Stimulated activated CD8-positive, alpha-beta memory T cell treated with anti-CD3 and anti-CD28 coated beads, Interleukin-12 subunit alpha, Interleukin-12 subunit beta, amount 100 ng/mL, for 24 hours (primary cell): ENCODE measurements around the gene CDC14A.
"Not testable (repeated sequence)": the region's sequence is repeated elsewhere in the genome, so short reads cannot be mapped to it uniquely, and the experiment has no call there.

ENCODE experiments used
- DNase-seq: peaks from one replicate; pipeline ENCODE4 v3.0.0-alpha.2; 2020; ENCODE audit errors: extremely low read depth

CDC14A gene

DNA sequence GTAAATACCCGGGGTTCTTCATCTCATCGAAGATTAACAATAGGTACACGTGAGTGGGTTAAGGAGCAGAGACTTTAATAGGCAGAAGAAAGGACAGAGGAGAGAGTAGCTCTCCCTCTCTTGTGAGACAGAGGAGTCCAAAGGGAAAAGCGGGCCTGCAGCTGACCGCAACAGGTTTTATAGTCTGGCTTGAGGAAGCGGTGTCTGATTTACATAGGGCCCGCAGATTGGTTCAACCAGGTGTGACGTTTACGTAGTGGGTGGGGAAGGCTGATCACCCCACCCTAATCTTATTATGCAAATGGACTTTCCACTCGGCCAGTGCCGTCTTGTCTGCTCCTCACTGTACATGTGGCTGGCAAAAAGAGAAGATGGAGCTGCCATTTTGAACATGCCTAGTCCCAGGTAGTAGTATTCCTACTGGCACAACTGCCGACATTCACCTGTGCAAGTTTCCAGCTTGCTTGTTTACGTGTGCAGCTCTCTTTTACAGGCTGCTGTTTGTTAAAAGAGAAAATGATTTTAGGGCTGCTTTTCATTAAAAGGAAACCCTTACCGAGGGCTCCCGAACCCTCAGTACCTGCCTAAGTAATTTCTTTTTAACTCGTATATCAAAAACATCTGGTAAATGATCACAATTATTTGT lies 10.6 kb downstream of the CDC14A start:
- no peak for DNase-seq

DNA sequence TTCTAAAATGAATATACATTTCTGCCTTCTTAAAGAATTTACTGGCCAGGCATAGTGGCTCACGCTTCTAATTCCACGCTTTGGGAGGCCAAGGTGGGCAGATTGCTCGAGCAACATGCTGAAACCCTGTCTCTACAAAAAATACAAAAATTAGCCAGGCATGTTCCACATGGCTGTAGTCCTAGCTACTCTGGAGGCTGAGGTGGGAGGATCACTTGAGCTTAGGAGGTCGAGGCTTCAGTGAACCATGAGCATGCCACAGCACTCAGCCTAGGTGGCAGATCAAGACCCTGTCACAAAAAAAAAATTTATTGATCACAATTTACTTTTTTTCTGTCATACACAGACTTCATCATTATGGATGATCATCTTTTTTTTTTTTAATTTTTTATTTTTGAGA lies 11.5 kb downstream of the CDC14A start:
- no peak for DNase-seq

DNA sequence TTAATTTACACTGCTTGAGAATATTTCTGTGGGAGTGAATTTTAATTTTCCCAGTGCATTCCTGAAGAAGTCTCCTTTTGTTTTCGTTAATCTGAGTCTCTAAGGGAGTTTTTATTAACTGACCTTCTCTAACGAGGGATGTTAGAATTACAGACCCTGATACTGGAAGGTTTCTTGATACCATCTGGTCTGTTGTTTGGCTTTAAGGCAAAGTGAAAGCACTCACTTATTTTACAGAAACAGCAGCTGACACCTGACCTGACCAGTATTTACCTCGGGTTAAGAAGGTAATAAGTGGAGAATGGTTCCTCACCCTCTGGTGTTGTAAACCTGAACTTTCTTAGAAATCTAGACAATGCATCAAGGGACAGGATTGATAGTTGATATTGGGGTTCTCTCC lies 12.4 kb downstream of the CDC14A start:
- DNase-seq, result no peak

DNA sequence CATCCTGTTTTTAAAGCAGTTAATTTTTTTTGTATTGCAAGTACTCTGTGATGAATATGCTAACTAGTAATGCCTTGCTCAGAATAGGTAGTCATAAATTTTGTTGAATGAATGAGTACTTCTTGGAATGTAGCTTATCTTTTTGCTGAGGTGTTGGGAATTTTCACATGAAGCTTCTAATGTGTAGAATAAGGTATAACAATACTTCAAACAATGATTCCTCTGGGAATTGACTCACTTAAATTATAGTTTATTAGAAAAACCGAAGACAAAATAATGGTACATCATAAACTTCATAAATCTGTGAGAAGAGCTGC lies 13.9 kb downstream of the CDC14A start:
- DNase-seq, result no peak

DNA sequence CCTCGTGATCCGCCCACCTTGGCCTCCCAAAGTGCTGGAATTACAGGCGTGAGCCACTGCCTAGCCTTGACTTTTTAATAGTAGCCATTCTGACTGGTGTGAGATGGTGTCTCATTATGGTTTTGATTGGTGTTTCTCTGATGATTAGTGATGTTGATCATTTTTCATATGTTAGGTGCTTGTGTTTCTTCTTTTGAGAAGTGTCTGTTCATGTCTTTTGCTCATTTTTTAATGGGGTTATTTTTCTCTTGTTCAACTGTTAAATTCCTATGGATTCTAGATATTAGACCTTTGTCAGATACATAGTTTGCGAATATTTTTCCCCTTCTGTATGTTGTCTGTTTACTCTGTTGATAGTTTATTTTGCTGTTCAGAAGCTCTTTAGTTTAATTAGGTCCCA lies 17.0 kb downstream of the CDC14A start:
- not testable (repeated sequence) for DNase-seq

DNA sequence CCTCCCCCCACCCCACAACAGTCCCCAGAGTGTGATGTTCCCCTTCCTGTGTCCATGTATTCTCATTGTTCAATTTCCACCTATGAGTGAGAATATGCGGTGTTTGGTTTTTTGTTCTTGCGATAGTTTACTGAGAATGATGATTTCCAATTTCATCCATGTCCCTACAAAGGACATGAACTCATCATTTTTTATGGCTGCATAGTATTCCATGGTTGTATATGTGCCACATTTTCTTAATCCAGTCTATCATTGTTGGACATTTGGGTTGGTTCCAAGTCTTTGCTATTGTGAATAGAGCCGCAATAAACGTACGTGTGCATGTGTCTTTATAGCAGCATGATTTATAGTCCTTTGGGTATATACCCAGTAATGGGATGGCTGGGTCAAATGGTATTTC lies 21.6 kb downstream of the CDC14A start:
- DNase-seq, result not testable (repeated sequence)

DNA sequence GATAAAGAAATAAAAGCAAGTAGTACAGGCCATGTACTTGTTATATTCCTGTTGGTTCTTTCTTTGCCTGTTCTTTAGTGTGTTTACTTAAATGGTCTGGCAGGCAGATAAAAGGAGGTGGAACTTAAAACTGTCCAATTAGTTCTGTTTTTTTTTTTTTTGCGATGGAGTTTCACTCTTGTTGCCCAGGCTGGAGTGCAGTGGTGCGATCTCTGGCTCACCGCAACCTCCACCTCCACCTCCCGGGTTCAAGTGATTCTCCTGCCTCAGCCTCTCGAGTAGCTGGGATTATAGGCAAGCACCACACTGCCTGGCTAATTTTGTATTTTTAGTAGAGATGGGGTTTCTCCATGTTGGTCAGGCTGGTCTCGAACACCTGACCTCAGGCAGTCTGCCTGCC lies 24.6 kb downstream of the CDC14A start:
- not testable (repeated sequence) for DNase-seq

DNA sequence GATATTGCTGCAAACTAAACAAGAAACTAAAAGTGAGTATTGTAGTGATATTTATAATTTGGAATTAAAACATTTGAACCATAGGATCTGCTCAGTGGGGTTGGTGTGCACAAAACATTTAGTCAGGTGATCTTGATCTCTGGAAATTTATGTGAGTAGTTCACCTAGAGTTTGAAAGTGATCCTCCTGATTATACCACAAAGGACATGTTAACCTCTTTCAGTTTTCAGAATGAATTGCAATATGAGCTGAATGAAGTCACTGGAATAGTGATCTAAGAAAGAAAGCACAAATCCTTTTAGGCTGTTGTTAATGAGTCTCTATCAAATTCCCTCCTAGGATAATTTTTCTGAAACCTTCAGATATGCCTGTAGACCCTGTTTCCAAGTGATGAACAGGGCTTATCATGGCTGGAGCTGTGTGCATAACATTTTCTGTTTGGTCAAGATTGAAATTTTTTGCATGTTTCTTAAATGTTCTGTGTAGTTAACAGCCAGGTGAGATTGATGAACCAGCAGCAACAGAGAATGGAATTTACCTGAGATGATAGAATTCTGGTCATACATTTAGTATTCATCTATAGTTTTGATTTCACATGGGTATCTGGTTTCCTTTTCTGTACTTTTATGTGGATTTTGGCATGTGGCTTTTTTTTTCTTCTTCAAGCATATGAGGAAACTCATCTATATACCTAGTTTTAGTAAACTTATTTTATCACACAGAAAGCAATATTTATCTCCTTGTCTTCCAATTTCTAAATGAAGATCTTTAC lies 25.5 kb downstream of the CDC14A start:
- no peak for DNase-seq

DNA sequence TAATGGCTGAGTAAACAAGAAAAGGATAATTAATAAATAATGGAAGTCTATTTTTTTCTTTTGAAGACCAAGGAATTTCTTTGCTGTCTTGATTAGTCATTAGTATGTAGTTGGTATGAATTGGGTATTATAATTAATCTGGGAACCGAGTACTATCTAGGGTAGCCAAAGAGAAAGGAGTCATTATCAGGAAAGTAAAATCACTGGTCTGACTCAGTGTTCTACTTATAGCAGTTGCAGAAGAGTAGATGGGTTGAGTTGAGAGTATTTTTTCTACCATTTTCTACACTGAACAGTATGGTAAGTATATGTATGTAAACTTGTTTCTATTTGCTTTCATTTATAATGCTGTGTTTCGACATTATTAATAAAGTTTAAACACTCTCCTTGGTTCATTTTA lies 26.6 kb downstream of the CDC14A start:
- no peak for DNase-seq

DNA sequence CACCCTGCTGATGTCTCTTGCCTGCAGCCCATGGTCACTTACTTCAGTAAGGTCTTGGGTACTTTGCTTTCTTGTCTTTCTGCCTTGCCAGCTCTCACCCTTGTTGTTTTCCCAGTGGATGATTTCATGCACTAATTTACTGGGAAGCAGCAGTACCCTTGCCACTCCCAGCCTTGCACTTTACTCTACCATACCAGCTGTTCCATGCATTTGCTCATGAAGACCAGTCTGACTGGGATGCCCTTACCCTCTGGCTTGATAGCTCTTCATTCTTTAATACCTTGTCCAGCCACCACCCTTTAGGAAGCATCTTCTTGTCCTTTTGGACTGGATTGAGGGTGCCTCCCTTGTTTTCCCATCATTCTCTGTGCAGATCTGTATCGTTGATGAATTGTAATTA lies 28.3 kb downstream of the CDC14A start:
- DNase-seq, result no peak

DNA sequence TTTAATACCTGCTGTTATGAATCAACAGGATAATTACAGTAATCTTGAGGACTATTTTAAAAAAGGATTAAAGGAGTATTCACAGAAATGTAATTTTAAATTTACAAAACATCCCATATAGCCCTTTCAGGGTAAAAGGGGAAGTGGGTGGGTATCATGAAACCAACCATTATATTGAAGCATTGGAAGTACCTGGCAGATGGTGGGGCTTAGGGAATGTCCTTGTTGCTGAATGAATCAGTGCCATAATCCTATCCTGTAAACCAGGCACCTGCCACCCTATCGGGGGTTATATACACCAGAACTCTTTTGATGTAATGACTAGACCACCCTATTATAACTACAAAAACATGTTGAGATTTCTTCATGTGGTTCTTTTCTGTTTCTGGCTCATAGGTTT lies 30.4 kb downstream of the CDC14A start:
- no peak for DNase-seq

DNA sequence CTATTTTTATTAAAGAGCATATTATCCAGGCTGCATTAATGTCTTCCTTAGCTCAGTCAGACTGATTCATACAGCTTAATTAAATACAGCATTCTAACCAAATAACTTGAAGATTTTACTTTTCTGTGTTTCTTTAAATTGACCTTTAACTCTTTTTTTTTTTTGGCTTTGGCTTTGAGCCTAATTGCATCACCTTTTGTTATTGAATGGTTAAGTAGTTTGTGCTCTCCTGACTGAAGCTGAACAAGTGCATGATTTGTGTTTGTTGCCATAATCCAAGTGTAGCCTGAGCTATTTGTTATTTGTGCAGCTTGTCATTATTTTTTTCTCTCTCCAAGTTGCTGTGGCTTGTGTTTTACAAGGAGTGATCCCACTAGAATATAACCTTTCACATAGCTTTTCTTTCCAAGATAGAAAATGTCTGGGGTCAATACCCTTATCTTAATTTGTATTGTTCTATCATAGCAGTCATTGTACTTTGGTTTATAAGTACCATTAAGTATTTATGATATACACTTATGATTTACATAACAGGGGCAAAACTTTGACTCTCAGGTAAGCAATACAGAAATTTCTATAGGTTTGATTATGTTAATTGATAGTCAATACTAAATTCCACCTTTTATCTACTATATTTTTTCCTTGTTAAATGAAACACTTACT lies 31.6 kb downstream of the CDC14A start:
- no peak for DNase-seq

DNA sequence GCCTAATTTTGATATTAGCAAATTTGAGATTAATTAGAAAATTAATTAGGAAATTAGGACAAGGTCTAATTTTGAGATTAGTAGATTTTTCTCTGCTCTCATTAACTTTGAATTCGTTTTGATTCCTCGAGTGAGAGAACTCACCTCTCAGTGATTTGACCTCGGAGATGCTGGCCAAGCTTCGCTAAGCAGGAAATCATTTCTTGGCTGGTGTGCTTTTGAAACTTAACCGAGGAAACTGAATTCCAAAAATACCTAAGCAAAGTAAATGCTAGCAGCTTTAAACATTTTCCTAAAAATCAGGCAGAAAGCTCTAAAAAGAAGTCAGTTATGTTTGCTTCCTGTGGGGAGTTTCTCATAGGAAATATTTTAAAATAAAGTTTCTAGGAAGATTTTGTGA lies 34.9 kb downstream of the CDC14A start:
- no peak for DNase-seq

DNA sequence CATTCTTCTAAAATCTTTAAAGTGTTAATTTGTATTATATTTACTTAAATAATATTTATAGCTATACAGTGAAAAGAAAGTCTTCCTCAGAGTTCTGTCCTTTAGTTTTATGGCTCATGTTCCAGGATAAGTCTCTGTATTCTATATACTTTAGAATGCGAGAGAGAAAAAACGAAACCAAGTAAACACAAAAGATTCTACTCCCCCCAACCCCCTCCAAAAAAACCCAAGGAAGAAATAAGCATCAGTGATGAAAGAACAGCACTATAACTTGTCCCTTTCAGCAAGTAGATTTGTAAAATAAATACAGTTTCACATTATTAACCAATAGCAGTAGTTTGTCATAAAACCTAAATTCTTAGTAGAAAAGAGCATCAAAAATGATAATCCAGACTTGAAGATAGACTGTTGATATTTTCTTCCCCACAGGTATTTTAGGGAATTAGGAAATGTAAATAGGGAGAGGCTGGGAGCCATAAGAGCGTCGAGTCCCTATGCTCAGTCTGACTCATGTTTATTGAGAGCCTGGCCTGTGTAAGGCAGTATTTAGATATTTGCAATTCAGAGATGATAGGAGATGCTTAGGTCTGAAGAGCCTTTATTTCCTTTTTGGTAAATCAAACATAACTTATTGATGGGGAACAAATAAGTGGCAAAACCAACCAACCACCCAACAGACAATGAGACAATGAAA lies 35.5 kb downstream of the CDC14A start:
- DNase-seq, result no peak

DNA sequence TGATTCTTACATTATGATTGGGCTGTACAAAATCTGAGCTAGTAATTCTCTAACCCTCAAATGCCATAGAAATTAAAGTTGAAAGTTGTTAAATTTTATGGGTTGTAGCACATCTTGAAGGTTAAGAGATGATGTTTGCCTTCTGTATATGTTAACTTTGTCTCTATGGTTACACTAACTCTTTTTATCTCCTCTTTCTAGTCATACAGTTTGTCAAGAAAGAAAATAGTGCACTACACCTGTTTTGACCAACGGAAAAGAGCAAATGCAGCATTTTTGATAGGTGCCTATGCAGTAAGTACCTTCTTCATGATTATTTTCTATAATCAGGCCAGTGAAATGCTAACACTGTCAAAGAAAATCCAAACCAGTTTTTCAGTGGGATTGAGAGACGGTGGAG lies 38.2 kb downstream of the CDC14A start:
- no peak for DNase-seq

DNA sequence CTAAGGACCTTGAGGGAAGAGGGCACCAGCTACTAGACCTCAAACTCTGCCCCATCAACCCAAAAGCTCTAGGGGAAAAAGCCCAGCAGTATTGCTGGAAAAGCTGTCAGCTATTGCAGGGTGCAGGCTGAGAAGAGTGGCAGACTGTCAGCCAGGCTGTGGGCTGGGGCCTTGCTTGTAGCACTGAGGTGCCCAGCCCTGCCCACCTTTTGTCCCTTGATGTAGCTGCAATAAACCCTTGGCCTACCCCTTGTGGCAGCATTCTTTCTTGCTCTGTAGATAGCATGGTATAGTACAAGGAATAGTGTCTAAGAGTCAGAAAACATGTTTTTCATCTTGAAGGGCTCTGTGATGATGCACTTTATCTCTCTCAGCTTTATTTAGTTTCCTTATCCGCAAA lies 39.4 kb downstream of the CDC14A start:
- no peak for DNase-seq

DNA sequence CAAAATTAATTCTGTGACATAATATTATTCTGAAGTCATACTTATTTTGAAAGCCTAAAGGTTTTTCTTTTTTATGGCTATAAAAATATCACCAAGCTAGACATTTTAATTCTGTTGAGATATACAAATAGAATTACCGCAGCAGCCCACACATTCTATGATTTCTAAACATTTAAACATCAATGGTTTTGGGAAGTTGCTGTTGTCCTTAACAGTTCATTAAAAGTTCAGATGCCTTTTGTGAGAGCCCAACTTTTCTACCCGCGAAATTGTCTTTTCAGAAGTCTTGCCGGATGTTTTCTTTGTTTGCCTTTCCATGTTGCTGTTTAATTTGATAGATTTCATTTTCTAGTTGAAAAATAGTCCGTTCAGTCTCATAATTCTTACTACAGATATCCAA lies 40.5 kb downstream of the CDC14A start:
- DNase-seq, result no peak

DNA sequence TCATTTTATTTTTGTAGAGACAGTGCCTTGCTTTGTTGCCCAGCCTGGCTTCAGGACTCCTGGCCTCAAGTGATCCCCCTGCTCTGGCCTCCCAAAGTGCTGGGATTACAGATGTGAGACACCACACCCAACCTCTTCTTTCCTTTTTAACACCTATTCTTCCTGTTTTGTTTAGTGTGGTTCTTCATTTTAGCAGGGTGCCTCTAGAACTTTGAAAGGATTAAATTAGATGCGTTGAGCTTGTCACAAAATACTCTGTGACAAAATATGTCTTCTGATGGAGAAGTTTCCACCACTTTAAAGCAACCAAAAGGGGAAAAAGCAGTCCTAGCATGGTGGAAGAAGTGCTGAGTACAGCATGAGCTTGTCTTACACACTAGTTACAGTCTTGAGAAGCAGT lies 42.0 kb downstream of the CDC14A start:
- no peak for DNase-seq

DNA sequence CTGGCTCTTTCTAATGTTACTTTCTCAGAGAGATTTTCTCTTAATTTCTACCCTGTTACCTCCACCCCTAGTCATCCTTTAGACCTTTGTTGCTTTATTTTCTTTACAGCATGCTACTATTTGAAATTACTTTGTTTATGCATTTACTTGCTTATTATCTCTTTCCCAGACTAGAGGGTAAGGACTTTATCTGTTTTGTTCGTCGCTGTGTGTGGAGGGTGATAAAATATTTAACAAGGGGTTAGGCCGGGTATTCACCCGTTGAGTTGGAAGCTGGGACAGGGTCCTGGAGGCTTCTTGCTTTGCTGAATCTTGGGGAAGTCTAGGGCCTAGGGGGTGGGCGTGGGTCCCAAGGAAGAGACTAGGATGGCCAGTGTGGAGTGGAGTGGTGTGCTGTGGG lies 43.6 kb downstream of the CDC14A start:
- DNase-seq, result no peak

DNA sequence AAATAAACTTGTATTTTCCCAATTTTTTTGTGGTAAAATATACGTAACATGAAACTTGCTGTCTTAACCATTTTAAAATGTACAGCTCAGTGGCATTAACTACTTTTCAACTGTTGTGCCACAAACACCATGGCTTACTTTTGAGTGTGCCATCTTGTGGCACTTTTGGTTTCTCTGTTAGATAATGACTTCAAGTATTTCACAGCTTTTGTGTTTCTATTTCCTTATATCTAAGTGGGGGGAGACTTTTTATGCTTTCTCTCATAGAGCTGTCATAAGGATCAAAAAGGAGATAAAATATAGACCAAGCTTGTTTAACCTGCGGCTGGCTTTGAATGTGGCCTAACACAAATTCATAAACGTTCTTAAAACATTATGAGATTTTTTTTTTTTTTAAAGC lies 44.3 kb downstream of the CDC14A start:
- DNase-seq, result no peak

DNA sequence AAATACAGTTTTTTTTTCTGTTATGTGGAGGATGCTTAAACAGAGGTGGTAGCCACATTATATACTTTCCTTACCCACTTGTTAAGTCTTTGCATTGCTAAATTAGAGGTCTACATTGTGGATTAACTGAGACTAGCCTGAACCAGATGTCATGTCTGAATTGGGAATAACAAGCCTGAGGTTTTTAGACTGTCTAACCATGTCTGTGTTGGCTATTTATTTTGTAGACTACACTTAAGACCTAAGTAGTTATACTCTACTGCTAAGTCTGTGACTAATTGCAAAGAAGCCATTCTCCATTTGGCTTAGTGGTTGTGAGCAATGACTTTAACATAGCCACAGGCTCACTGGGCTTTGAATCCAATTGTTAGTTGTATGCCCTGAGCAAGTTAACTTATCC lies 45.4 kb downstream of the CDC14A start:
- no peak for DNase-seq

DNA sequence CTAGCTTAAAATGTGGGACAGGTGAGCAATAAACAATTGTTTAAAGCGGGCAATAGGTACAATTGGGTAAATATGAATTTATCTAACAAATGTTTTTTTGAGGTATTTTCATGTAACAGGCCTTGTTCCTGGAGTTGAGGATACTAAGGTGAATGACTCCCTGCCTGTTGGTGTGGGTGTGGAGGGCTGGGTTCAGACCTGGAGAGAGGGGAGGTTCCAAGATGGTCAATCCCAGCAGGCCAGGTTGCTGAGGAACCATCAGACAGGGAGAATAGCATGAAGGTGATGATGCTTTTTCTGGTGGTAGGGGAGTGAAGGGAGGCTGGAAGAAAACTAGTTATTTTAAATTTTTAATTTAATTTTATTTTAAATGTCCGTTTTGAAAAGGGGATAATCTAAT lies 46.3 kb downstream of the CDC14A start:
- no peak for DNase-seq

DNA sequence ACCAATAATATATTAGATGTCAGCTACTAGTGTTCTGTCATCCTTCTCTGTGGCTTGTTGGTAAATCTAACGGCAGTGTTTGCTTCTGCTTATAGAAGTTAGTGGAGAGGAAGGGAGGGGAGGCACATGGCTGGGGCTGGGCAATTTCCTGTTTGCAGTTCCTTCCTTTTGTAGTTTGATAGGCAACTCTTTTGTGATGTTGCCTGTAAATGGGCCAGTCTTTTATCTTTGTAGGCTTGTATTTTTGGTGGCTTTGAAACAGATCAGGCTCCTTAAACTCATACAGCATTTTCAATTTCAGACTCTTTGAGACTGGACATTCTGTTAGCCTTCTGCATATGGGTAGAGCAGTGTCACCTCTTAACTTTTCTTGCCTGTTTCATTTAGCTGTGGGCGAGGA lies 48.1 kb downstream of the CDC14A start:
- DNase-seq, result peak; percentile 7
